Superior temporal gyrus (tissue), 1 donor: ENCODE data around the gene PLCB1.

Experiments used
- DNase-seq: peaks from one replicate; pipeline ENCODE4 v3.0.0-alpha.2; 2016; ENCODE audit errors: extremely low spot score

The PLCB1 gene

DNA sequence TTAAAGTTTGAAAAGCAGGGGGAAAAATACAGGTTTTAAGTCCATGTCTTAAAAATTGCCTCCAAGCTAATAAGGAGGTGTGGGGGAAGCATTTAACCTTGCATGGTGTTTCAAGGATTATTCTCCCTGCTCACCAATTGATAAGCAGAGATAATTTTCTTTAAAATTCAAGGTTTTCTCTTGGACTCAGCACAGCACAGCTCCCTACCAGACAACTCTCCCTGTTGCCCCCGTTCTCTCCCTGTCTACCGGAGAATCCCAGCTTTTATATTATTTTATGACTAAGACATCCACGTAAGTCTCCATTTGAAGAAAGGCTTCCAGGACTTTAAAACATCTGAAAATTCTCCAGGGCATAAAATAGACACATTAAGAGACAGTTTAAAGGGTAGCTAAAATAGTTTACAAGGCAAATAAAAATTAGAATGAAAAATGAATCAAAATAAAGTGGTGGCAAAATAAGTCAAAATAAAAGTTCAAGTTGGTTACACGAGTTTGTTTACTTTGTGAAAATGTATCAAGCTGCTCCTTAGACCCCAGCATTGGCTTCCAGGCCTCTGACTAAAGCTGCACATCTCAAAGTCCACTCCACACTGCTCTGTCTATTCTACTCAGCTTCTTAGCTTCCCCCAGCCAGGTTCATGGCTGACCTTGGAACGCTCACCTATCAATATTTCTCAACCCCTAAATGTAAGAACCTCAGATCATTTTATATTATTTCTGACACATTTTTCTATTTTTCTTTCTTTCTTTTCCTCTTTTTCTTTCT, 748.2 kb downstream of the PLCB1 start:
- DNase-seq, result no peak

DNA sequence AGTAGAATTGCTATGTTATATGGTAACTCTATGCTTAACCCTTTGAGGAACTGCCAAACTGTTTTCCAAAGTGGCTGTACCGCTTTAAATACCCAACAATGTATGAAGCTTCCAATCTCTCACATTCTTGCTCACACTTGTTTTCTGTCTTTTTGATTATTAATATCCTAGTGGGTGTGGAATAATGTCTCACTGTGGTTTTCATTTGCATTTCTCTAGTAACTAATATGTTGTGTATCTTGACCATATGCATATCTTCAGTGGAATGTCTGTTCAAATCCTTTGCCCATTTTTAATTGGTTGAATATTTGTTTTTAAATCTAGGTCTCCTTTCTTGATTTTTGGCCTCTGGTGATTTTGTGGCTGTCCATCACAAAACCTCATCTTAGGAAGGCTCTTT, 759.0 kb downstream of the PLCB1 start:
- DNase-seq, result no peak

DNA sequence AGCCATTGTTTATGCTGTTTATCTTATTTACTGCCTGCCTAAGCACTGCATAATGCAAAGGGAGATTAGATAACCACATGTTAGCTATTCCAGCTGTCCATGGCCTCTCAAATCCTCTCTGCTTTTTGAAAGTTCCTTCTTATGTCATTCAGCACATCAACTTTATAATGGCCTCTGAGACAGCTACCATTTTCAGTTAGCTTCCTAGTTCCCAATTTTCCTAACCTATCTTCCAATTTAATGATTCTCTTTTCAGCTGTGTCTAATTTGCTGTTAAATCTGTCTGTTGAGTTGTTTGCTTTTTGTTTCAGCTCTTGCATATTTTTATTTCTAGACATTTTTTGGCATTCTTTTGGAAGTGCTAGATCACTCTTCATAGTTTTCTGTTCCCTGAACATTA, 763.4 kb downstream of the PLCB1 start:
- DNase-seq, result no peak

DNA sequence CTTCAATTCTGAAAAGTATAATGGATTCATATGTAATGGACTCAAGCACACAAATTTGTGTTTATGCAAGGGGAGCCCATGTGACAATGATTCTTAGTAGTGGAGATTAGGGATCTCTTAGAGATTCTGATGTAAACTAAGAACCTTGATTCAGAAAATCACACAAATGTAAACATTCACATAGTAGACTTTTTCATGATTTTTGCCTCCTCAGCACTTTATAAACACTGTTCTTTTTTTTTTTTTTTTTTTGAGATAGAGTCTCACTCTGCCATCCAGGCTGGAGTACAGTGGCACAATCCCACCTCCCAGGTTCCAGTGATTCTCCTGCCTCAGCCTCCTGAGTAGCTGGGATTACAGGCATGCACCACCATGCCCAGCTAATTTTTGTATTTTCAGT, 766.8 kb downstream of the PLCB1 start:
- no peak for DNase-seq

DNA sequence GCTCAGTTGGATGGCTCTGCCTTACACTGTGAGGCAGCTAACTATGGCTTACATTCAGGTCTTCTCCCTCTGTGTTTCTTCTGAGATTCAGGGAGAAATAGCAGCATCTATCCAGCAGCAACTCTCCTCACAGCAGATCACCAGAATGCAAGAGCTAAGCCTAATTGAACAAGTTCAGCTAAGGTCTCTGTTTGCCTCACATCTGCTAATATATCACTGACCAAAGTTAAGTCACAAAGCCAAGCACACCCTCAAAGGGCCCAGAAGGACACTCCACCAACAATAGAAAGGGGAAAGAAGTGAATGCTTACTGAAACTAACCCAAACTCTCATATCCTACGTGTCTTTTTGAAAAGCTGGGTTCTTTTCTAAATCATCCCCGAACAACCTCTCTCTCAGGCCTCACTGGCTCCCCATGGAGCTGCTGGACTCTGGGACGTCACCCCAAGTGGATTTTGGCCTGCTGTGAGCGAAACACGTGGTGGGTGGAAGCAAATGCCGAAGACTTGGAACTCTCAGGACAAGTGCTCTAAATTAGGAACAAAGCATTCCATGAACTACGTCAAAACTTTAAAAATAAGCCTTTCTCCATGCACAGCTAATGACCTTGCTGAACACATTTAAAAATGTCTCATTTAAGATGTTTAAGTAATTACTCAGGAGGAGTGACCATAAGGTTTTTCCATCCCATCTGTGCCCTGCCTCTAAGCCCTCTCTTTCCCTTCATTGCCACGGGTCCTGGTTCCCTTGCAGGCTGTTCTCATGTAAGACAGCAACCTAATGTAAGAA, 769.4 kb downstream of the PLCB1 start:
- no peak for DNase-seq

DNA sequence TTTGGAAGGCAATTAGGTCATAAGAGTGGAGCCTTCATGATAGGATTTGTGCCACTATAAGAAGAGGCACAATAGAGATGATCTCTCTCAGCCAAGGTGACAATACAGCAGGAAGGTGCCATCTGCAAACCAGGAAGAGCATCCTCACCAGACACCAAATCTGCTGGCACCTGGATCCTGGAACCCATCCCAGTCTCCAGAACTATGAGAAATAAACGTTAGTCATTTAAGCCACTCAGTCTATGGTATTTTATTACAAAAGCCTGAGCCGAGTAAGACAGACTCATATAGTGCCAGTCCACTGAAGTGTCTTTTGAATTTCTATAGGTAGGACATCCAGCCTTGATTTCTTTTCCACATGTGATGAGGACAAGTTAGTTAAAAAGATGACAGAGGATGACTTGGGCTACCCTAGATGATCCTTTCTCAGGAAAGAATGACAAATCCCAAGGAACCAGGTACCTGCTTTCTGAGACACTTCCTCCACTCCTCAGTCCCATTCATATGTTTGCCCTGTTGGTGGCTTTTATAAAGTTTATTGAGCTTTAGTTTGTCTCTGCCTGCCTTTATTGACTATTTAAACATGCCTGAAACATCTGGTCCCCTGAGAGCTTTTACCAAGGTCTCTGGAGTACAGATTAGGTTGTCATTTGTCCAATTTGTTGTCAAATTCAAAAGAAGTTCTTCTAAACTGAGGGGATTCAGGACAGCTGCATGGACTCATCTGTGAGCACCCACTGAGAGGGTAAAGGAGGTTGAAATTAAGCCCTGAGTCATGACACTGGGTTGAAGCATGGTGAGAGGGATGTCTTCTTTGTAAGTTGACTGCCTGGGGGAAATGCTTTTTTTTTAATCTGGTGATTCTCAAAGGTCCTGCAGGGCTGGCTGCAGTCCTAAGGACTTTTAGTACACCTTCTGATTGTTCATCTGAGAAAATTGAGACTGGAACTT, 771.9 kb downstream of the PLCB1 start:
- no peak for DNase-seq

DNA sequence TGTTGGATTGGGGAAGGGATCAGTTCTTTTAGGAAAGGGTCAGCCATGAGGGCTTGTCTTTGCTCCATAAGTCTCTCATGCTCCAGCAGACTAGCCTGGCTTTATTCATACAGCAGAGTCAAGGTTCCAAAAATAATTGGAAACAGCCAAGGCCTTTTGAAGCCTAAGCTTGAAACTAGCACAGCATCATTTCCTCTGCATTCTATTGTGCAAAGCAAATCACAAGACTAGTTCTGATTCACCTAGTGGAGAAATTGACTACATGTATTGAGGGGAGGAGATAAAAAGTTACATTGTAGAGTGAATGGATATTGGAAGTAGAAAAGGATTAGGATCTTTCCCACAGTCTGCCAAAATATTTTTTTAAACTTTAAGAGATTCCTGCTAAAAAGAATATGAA, 777.5 kb downstream of the PLCB1 start:
- DNase-seq, result no peak

DNA sequence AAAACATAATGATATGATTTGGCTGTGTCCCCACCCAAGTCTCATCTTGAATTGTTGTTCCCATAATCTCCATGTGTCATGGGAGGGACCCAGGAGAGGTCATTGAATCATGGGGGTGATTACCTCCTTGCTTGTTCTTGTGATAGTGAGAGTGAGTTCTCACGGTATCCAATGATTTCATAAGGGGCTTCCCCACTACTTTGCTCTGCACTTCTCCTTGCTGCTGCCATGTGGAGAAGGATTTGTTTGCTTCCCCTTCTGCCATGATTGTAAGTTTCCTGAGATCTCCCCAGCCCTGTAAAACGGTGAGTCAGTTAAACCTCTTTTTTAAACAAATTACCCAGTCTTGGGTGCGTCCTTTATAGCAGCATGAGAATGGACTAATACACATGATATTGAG, 780.0 kb downstream of the PLCB1 start:
- DNase-seq, result no peak

DNA sequence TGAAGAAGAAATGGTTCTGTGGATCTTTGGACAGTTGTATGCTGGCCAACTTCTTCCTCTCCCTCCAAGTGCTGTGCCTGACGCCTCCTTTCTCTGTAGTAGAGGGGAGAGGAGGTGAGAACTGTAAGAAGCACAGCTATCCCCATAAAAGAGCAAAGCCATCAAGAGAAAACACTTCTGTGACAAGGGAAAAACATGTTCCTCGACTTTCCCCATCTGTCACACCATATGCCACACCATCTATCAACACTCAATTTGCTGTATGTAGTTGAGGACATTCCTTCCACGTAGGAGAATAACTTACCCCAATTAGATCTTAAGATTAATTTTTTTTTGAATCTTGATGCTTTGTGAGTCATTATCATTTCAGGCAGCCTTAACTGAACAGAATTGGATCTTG, 780.7 kb downstream of the PLCB1 start:
- DNase-seq, result peak; percentile 71

DNA sequence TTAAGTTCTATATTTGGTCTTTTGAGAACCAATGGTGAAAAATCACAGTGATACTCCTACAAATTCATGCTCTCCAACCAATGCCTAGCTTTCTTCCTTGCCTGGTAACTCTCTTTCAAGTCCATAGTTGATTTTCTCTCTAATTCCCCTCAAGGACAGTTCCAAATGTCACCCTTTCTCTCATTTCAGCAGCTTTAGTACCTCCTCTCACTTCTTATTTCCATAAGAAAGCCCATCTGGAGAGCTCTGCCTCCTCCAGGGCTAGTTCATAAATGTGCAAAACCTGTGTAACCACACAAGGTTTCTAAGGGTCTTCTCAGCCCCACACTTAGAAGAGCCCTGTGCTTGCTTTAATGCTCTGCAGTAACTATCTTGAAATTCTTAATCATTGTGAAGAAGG, 781.4 kb downstream of the PLCB1 start:
- no peak for DNase-seq

DNA sequence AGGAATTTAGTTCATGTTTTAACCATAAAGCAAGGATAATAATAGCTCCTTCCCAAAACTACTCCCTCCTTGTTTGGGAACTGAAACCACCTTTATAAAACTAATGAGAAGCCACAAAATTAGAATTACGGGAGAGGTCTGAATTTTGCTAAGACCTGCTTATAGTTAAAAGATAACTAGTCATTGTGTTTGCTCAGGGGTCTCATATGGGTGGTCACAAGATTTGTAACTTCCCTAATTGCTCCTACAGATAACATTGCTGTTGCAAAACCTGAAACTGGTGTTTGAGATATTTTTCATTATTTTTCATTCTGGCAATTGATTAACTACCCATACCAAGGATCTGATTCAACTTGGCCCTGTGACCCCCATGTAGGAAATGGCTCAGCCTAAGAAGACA, 782.4 kb downstream of the PLCB1 start:
- no peak for DNase-seq

DNA sequence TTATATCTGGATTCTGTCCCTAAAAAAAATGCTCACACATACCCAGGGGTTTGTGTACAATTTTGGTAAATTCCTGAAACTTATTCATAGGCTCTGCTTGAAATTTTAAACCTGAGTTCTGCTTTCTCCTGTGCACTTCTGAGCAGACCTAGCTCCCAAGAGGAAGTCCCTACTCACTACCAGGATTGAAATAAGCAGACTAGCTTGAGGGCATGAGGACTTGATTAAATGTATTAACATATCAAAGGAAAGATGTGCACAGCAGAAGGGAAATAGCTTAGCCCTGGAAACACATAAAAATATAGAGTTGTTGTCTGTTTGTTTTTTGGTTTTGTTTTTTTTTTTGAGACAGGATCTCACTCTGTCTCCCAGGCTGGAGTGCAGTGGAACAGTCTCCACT, 785.0 kb downstream of the PLCB1 start:
- DNase-seq, result no peak

DNA sequence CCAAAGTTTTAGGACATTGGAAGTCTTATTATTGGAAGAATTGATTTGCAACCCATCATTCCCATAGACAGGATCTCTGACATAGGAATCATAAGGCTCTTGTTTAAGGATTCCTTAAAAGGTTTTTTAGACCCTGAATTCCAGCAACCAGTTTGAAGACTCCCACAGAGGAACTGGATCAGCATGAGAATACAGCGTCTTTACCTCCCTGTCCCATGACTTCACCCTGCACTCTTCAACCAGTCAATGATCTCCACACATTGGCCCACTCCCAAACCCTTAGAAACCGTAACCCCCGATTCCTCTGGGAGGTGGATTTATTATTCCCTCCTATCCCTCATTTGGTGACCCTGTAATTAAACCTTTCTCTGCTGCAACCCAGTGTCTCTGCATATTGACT, 786.1 kb downstream of the PLCB1 start:
- DNase-seq, result no peak

DNA sequence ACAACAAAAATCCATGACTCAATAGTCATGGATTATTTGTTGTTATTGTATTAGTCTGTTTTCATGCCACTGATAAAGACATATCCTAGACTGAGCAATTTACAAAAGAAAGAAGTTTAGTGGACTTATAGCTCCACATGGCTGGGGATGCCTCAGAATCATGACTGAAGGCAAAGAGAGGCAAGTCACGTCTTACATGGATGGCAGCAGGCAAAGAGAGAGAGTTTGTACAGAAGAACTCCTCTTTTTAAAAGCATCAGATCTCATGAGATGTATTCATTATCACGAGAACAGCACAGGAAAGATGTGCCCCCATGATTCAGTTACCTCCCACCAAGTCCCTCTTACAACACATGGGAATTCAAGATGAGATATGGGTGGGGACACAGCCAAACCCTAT, 792.5 kb downstream of the PLCB1 start:
- no peak for DNase-seq

DNA sequence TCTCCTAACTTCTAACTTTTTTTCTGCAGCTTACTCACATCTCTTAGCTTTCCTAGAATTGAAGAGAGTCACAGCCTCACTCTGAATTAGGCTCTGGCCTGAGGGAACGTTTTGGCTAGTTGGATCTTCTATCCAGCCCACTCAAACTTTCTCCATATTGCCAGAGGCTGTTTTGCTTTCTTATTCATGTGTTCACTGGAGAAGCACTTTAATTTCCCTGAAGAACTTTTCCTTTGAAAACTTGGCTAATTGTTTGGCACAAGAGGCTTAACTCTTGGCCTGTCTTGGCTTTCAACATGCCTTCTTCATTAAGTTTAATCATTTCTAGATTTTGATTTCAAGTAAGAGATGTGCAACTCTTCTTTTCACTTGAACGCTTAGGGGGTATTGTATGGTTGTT, 798.7 kb downstream of the PLCB1 start:
- no peak for DNase-seq

DNA sequence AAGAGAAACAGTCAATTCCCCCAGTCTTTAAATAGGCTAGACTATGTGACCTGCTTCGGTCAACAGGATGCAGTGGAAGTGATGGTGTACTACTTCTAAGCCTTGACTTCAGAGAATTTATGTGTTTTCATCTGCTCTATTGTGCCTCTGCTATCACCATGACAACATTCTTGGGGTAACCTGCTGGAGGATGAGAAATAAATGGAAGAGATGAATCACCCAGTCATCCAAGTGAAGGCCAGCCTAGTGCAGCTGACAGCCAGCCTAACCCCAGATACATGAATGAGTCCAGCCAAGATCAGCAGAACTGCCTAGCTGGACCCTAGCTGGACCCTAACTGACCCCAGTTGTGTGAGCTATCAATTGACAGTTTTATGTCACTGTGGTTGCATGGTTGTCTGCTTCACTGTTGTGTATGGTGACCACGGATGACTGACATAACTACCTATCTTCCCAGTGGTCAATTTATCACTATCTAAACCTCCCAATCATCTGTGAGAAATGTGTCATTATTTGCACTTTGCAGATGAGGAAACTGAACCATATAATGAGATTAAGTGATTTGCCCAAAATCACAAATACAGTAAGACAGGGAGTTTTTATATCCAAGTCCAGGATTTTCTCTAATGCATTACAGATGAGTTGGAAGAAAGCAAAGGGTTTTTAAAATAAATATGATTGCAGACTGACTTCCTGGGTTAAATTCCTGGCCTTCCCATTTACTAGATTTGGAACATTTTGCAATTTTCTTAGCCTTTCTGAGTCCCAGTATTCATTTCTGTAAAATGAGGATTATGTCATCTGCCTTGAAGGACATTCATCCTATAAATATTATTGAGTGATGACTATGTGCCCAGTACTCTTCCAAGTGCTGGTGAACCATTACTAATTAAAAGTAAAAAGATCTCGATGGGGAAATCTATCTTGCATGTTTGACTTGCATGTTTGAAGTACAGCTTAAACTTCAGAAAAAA, 800.4 kb downstream of the PLCB1 start:
- DNase-seq, result no peak

DNA sequence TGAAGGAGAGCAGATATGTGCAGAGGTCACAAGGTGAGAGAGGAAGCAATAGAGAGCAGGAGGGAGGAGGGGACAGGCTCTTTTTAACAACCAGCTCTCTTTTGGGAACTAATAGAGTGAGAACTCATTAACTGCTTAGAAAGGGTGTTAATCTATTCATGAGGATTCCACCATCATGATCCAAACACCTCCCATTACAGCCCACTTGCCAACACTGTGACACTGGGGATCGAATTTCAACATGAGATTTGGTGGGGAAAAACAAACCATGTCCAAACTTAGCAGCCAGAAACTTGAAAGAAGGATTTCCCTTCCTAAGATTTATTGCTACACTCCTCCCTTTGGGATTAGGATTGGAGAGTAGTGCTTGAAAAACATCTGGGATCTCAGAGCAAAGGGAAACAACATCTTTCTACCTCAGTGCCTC, 801.3 kb downstream of the PLCB1 start:
- DNase-seq, result no peak

DNA sequence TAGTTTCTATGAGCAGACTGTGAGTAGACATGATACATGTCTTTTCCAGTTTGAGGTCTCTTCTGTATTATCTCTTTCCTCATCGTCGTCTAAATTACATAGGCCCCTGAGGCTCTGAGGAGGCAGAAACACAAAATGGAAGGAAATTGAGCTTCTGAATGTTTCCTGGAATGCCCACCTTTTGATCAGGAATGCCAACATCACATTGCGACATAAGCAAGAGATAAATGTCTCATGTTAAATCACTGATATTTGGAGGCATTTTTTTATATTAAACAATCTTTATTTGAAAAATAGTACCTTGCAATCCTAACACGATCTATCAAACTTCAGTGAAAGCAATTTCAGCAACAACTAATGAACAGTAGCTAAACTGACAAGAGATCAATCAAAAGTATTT, 802.3 kb downstream of the PLCB1 start:
- DNase-seq, result no peak
